ENCODE data around the gene WNT7A.

WNT7A gene

DNA sequence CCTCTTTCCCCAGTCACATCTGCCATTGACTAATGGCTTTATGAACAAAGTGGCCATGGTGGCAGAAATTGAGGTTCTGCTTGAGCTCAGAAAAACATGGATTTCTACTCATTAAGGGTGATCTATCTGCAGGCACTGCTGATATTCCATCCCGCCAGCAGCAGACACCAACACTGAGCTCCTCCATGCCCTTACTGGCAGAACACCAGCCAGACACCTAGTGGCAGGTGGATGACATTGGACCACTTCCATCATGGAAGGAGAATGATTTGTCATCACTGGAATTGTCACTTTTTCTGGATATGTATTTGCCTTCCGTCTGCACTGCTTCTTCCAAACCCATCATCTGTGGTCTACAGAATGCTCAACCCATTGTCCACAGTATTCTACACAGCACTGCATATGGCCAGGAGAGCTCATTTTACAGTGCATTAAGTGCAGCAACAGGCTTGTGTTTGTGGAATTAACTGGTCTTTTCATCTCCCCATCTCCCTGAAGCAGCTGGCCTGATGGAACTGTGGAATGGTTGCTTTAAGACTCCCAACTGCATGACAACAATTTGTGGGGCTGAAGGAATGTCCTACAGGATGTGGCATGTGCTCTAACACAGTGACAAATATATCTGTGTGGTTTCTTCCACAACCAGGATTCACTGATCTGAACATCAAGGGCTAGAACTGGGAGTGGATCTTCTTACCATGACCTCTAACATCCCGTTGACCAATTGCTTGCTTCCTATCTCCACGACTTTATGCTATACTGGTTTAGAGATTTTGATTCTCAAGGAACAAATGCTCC, 103.4 kb downstream of the WNT7A start:
- DNase-seq (ENCODE audit: low read depth in 3 of 3, low spot score in 1 of 3) = no peak

DNA sequence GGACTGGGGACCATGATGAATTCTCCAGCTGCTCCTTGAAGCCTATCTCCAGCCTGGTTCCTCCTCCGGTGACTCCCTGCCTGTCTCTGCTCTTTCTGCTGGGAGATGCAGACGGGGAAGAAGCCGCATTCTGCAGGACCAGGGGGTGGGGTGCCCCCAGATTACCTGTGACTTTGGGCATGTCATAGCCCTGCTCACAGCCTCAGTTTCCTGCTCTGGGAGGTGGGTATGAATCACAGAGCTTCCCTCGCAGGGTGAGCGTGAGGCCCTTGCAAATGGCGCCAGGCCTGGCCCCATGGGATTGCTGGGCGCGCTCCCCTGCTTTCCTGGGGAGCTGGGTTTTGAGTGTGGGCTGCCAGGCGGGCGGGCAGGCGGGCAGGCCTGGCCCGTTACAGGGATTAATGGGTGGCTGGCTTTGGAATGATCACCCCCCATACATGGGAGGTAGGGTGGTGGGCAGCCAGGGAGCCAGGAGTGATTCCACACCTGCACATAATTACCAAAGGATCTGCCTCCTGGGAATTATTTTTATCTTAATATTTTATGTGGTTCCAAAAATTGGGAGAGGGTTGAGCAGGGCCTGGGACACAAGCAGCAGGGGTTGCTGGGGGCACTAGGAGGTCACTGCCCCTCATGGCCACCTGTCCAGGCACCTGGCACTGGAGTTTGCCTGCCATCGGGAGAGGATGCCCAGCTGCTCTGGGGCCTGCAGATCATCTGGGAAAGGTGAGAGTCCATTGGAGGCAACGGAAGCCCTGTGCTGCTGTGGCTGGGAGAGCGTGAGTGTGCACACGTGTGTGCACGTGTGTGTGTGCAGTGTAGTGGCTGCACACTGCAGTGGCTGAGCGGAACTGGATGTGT, 106.8 kb downstream of the WNT7A start:
- no peak for DNase-seq (ENCODE audit: low read depth in 3 of 3, low spot score in 1 of 3)

DNA sequence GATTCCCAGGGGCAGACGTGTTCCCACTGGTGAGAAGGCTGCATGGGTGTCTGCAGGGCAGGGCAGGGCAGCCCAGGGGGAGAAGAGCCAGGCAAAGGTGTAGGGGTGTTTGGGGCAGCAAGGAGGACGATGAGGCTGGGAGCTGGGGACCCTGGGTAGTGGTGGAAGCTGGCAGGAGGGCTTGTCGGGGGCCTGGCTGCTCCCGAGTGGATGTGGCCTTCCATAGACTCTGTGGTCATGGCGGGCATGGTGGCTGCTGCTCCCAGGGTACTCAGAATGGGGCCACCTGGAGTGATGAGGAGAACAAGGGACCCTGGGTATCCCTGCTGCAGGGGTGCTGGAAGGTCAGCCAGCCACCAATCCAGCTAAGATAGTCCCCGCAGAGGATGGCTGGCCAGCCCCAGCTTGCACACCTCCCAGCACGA, 107.5 kb downstream of the WNT7A start:
- DNase-seq (ENCODE audit: low read depth in 3 of 3, low spot score in 1 of 3) = no peak

DNA sequence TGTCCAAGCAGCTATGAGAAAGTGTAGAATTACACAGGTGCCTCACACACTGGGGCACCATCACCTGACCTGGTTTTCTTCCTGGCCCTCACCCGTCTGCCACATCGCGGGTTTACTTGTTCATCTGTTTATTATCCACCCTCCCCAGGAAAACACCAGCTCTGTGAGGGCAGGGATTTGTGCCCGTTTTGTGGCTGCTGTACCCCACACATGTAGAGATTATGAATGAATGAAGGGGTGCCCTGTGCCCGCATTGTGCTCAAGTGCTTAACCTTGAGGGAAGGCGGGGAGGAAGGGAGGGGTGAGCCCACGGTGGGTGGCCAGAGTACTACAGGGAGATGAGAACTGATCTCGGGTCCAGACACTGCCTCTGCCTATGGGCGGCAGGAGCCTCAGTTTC, 108.4 kb downstream of the WNT7A start:
- no peak for DNase-seq (ENCODE audit: low read depth in 3 of 3, low spot score in 1 of 3)

DNA sequence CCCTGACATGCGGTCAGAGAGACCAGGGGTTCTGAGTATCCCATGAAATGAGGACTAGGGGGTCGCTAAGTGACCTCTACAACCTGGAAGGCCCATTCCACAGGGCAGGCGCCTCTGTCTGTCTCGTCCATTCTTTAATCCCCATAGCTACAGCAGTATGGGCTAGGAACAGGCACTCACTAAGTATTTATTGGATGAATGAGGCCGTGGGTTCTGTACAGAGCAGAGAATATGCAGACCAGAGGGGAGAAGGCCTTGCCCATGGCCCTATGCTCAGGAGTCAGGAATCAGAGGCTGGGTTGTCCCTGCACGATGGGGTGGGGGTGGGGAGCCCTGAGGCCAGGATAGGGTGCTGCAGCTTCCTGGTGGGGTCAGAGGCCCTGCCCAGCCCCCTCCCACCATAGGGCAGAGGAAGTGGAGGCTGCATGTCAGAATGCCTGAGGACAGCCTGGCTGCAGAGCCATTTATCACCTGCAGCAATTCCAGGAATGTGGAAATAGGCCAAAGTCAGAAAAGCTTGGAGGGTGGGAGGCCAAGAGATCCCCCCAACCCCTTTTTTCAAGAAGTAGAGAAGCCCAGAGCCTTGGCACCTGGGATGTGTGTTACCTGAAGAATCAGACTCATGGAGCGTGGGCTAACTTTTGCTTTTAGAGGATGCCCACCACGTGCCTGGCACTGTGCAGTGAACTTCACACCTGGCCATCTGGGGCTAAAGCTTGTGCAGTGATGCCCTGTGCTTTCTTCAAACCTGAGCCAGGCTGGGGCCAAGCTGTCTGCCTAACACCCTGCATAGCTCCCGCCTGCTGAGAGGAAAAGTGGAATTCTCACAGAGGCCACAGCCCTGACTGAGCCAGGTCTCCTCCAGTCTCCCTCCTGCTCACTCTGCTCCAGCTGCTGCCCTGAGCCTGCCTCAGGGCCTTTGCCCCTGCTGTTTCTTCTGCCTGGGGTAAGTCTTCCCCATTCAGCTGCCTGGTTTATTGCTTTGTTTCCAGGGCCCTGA, 109.4 kb downstream of the WNT7A start:
- DNase-seq (ENCODE audit: low read depth in 3 of 3, low spot score in 1 of 3) = no peak

DNA sequence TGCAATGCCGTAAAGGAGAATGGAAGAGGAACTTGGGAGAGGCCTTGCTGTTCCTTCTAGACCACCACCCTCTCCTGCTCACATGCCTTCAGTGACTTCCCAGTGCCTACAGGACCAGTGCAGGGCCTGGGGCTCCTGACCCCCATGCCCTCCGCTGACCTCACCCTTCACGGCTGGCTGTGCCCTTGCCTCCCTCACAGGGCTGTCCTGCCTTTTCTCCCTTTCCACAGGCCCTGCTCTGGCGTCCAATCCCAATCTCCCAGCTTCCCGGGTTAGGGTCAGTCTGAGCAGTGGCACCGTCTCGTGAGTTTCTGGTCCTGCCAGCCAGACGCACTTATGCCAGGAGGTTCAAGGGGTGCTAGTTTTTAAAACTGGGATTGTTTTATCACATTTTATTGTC, 110.4 kb downstream of the WNT7A start:
- no peak for DNase-seq (ENCODE audit: low read depth in 3 of 3, low spot score in 1 of 3)

DNA sequence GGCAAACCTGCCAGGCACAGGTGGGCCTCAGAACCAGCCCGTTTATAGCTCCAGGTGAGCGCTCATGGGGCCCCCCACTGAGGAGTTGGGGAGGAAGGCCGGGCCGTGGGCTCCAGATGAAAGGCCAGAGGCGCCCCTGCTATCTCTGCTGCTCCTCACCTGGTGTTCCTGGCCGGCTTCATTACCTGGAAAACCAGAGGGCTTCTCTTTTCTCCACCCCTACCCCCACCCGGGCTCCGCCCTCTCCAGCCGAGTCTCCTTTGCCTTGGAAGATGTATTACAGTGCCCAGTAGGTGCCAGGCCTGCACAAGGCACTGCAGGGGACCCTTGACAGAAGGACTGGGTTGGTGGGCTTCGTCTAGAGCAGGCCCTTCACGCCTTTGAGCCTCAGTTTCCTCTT, 111.4 kb downstream of the WNT7A start:
- DNase-seq (ENCODE audit: low read depth in 3 of 3, low spot score in 1 of 3) = no peak

DNA sequence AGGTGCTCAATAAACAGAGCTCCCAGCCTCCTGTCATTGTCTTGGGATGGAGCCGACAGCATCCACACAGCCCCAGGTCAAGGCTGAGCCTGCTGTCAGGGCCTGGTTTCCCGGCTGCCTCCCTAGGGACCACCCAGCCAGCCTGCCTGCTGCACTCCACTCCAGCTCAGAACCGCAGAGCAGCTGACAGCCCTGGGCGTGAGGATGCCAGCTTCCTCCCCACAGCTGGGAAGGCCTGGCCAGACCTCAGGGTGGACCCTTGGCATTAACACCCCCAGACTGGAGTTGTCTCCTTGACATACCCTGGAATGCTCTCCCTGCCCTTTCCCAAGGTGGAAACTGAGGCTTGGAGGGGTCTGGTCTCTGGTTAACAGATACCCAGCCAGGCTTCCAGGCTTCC, 112.0 kb downstream of the WNT7A start:
- no peak for DNase-seq (ENCODE audit: low read depth in 3 of 3, low spot score in 1 of 3)

DNA sequence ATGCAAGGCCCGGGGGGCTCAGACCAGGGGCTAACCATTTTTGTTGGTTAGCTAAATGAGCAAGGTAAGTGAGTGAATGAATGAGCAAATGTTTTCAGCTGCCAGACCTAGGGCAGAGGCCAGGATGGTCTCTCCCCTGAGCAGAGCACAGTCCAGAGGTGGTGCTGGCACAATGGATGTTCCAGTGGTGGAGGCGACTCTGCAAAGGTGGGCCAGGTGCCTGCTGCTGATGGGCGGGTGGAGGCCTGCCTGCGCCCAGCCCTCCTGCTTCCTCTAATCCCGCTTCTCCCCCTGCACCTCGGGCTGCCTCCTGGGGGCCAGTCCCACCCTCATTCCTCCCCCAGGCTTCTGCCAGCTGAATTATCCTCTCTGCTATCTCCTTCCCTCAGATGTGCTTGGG, 112.8 kb downstream of the WNT7A start:
- no peak for DNase-seq (ENCODE audit: low read depth in 3 of 3, low spot score in 1 of 3)

All from stimulated activated CD4-positive, alpha-beta T cell treated with anti-CD3 and anti-CD28 coated beads, TNF-alpha, amount 100 ng/mL, for 1 hour (primary cell).